ENCODE data around the gene SF3B1. TPM values are rescaled to one million over a fixed set of nuclear protein-coding genes. Genes with fewer than 3 reads are reported as not detected.
"Not testable (repeated sequence)": the region's sequence is repeated elsewhere in the genome, so short reads cannot be mapped to it uniquely, and the experiment has no call there.

SF3B1 gene
- polyA plus RNA-seq, 1 donor (not counting 4 experiments of a cell fraction or from before 2014, with no cell fraction given) = 322 TPM

DNA sequence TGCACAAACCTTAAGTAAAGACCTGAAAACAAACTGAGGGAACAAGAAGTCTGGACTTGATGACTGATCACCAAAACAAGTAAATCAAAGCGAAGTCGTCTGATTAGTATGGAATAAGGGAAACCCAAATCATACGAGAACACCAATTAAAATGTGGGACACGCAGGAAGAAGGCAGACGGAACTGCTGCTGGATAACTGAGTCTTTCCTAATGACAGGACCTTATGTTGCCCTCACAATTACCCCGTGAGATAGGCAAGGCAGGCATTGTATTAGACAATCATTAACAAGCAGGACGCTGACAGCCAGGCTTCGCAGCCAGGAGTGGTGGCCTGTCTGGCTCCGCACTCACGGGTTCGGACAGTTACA, 17.9 kb upstream of the SF3B1 start:
- Histone ChIP-seq H3K27ac (ENCODE audit: control insufficient read depth, insufficient read depth, low read length) (peak overlapping the region; percentile 100), H2AFZ (ENCODE audit: control insufficient read depth, low read length) (peak overlapping the region; percentile 41), H3K4me1 (ENCODE audit: control insufficient read depth, extremely low read depth, insufficient read depth, low read length) (peaks cover 9% of the 10 kb centered on the region), H3K4me3 (ENCODE audit: control insufficient read depth in 2 of 3, extremely low read depth in 1 of 3, insufficient read depth in 2 of 3, low read depth in 1 of 3, low read length in 3 of 3) (peak overlapping the region; percentile 84 to 97 (median 86)), H3K9me1 (ENCODE audit: control insufficient read depth, extremely low read depth, insufficient read depth, low read length) (no peaks in the 10 kb centered on the region), H3K36me3 (ENCODE audit: control insufficient read depth in 2 of 2, extremely low read depth in 1 of 2, insufficient read depth in 2 of 2, low read length in 2 of 2) (peaks cover 1 to 6% of the 10 kb centered on the region in 2 experiments), H3K27me3 (ENCODE audit: control insufficient read depth, extremely low read depth, insufficient read depth, low read length) (no peaks in the 10 kb centered on the region), H3K9ac (ENCODE audit: control insufficient read depth, extremely low read depth, insufficient read depth, low read length) (peak overlapping the region; percentile 100), H4K20me1 (ENCODE audit: control insufficient read depth, extremely low read depth, insufficient read depth, low read length) (peaks cover 6% of the 10 kb centered on the region), H3K79me2 (ENCODE audit: control insufficient read depth, insufficient read depth, low read length) (peaks cover 40% of the 10 kb centered on the region), H3K9me3 (ENCODE audit: control insufficient read depth, low read depth, low read length) (no peaks in the 10 kb centered on the region), H3K4me2 (ENCODE audit: control insufficient read depth, extremely low read depth, insufficient read depth, low read depth, low read length) (peak overlapping the region; percentile 80)
- TF ChIP-seq, protein P1, sequence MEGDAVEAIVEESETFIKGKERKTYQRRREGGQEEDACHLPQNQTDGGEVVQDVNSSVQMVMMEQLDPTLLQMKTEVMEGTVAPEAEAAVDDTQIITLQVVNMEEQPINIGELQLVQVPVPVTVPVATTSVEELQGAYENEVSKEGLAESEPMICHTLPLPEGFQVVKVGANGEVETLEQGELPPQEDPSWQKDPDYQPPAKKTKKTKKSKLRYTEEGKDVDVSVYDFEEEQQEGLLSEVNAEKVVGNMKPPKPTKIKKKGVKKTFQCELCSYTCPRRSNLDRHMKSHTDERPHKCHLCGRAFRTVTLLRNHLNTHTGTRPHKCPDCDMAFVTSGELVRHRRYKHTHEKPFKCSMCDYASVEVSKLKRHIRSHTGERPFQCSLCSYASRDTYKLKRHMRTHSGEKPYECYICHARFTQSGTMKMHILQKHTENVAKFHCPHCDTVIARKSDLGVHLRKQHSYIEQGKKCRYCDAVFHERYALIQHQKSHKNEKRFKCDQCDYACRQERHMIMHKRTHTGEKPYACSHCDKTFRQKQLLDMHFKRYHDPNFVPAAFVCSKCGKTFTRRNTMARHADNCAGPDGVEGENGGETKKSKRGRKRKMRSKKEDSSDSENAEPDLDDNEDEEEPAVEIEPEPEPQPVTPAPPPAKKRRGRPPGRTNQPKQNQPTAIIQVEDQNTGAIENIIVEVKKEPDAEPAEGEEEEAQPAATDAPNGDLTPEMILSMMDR (optimal IDR thresholded peaks at IDR 0.05 in 1 of 3, IDR thresholded peaks at IDR 0.05 in 1 of 3, conservative IDR thresholded peaks at IDR 0.05 in 1 of 3; ENCODE audit: extremely low read depth in 1 of 3, insufficient read depth in 2 of 3, low read length in 3 of 3) = no peak
- TF ChIP-seq EZH2 (IDR thresholded peaks at IDR 0.05; ENCODE audit: low read length) = no peak
- dilution Hi-C loops (cut with MboI; ENCODE audit: extremely low pct_ligation_motif_present, low sequenced_read_pairs) = no loop called here
- DNase-seq (ENCODE audit: low read depth, low spot score) = no peak
- FAIRE-seq = no peak

DNA sequence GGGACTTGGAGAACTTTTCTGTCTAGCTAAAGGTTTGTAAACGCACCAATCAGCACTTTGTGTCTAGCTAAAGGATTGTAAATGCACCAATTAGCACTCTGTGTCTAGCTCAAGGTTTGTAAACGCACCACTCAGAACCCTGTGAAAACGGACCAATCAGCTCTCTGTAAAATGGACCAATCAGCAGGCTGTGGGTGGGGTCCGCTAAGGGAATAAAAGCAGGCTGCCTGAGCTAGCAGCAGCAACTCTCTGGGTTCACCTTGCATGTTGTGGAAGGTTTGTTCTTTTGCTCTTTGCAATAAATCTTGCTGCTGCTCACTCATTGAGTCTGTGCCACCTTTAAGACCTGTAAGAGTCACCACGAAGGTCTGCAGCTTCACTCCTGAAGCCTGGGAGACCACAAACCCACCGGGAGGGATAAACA, 16.1 kb upstream of the SF3B1 start:
- H4K20me1 ChIP-seq (ENCODE audit: control insufficient read depth, extremely low read depth, insufficient read depth, low read length); DNase-seq (ENCODE audit: low read depth, low spot score); H3K9me3 ChIP-seq (ENCODE audit: control insufficient read depth, low read depth, low read length); H3K27ac ChIP-seq (ENCODE audit: control insufficient read depth, insufficient read depth, low read length); H3K27me3 ChIP-seq (ENCODE audit: control insufficient read depth, extremely low read depth, insufficient read depth, low read length); H3K36me3 ChIP-seq (ENCODE audit: control insufficient read depth in 2 of 2, extremely low read depth in 1 of 2, insufficient read depth in 2 of 2, low read length in 2 of 2); dilution Hi-C loops (cut with MboI; ENCODE audit: extremely low pct_ligation_motif_present, low sequenced_read_pairs); H3K4me2 ChIP-seq (ENCODE audit: control insufficient read depth, extremely low read depth, insufficient read depth, low read depth, low read length); H2AFZ ChIP-seq (ENCODE audit: control insufficient read depth, low read length); FAIRE-seq; H3K9me1 ChIP-seq (ENCODE audit: control insufficient read depth, extremely low read depth, insufficient read depth, low read length); H3K4me3 ChIP-seq (ENCODE audit: control insufficient read depth in 2 of 3, extremely low read depth in 1 of 3, insufficient read depth in 2 of 3, low read depth in 1 of 3, low read length in 3 of 3); H3K9ac ChIP-seq (ENCODE audit: control insufficient read depth, extremely low read depth, insufficient read depth, low read length); H3K4me1 ChIP-seq (ENCODE audit: control insufficient read depth, extremely low read depth, insufficient read depth, low read length): not testable (repeated sequence)
- H3K79me2 ChIP-seq (ENCODE audit: control insufficient read depth, insufficient read depth, low read length) = peaks cover 22% of the 10 kb centered on the region

DNA sequence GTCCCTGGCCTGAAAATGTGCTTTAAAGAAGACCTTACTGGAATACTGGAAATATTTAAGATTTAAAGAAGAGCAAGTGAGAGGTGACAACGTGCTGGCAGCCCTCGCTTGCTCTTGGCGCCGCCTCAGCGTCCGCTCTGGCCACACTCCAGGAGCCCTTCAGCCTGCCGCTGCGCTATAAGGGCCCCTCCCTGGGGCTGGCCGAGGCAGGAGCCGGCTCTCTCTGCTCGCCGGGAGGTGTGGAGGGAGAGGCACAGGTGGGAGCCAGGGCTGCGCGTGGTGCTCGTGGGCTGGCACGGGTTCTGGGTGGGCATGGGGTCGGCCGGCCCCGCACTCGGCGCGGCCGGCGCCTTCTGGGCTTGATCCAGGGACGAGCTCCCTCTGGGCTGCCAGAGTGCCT, 15.6 kb upstream of the SF3B1 start:
- H3K79me2 ChIP-seq (ENCODE audit: control insufficient read depth, insufficient read depth, low read length) = peaks cover 17% of the 10 kb centered on the region
- H3K9me3 ChIP-seq (ENCODE audit: control insufficient read depth, low read depth, low read length) = no peaks in the 10 kb centered on the region
- TF ChIP-seq, protein P1 (optimal IDR thresholded peaks at IDR 0.05 in 1 of 3, IDR thresholded peaks at IDR 0.05 in 1 of 3, conservative IDR thresholded peaks at IDR 0.05 in 1 of 3; ENCODE audit: extremely low read depth in 1 of 3, insufficient read depth in 2 of 3, low read length in 3 of 3) = no peak
- no peak for TF ChIP-seq EZH2 (IDR thresholded peaks at IDR 0.05; ENCODE audit: low read length)
- no peak overlapping the region for H3K4me2 ChIP-seq (ENCODE audit: control insufficient read depth, extremely low read depth, insufficient read depth, low read depth, low read length)
- FAIRE-seq = no peak
- H4K20me1 ChIP-seq (ENCODE audit: control insufficient read depth, extremely low read depth, insufficient read depth, low read length) = peaks cover 4% of the 10 kb centered on the region
- H3K4me3 ChIP-seq (ENCODE audit: control insufficient read depth in 2 of 3, extremely low read depth in 1 of 3, insufficient read depth in 2 of 3, low read depth in 1 of 3, low read length in 3 of 3) = no peak overlapping the region
- dilution Hi-C loops (cut with MboI; ENCODE audit: extremely low pct_ligation_motif_present, low sequenced_read_pairs) = no loop called here
- no peak for DNase-seq (ENCODE audit: low read depth, low spot score)
- H3K9me1 ChIP-seq (ENCODE audit: control insufficient read depth, extremely low read depth, insufficient read depth, low read length) = no peaks in the 10 kb centered on the region
- peaks cover 0 to under 1% of the 10 kb centered on the region in 2 experiments for H3K36me3 ChIP-seq (ENCODE audit: control insufficient read depth in 2 of 2, extremely low read depth in 1 of 2, insufficient read depth in 2 of 2, low read length in 2 of 2)
- peaks cover 9% of the 10 kb centered on the region for H3K4me1 ChIP-seq (ENCODE audit: control insufficient read depth, extremely low read depth, insufficient read depth, low read length)
- H2AFZ ChIP-seq (ENCODE audit: control insufficient read depth, low read length) = no peak overlapping the region
- H3K9ac ChIP-seq (ENCODE audit: control insufficient read depth, extremely low read depth, insufficient read depth, low read length) = no peak overlapping the region
- no peak overlapping the region for H3K27ac ChIP-seq (ENCODE audit: control insufficient read depth, insufficient read depth, low read length)
- no peaks in the 10 kb centered on the region for H3K27me3 ChIP-seq (ENCODE audit: control insufficient read depth, extremely low read depth, insufficient read depth, low read length)
